ENCODE measurements around the gene ASCL1.

ASCL1 gene

GRCh38 chr12:102963796-102964195, 6.3 kb downstream of the ASCL1 start:
- no peak overlapping the region for H3K4me3 ChIP-seq (ENCODE audit: low read depth, low read length)
- no peak for TF ChIP-seq CTCF (IDR thresholded peaks at IDR 0.05; ENCODE audit: borderline replicate concordance, insufficient read depth, low read depth, low read length)

DNA sequence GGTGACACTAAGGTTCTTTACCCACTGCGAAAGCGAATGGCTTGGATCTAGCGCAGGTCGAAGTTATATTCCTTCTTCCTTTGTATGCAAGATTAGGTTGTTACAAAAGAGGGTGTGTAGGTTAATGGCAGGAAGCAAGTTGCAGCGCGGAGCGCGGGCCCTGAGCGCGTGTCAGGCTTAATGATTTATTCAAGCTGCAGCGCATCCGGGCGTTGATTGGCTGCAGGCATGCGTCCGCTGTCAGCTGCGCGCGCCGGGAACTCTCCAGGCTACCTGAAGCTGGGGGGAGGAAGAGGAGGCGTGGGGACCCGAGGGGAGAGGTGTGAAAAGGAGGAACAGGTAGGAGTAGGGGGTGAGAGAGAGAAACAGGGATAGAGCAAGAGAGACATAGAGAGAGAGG, 7.4 kb downstream of the ASCL1 start:
- TF ChIP-seq CTCF (IDR thresholded peaks at IDR 0.05; ENCODE audit: borderline replicate concordance, insufficient read depth, low read depth, low read length), result no peak
- no peak overlapping the region for H3K4me3 ChIP-seq (ENCODE audit: low read depth, low read length)

- no peak for TF ChIP-seq CTCF (IDR thresholded peaks at IDR 0.05; ENCODE audit: borderline replicate concordance, insufficient read depth, low read depth, low read length)
- H3K4me3 ChIP-seq (ENCODE audit: low read depth, low read length), result no peak overlapping the region
Measured at GRCh38 chr12:102965281-102966155, 8.0 kb downstream of the ASCL1 start.

DNA sequence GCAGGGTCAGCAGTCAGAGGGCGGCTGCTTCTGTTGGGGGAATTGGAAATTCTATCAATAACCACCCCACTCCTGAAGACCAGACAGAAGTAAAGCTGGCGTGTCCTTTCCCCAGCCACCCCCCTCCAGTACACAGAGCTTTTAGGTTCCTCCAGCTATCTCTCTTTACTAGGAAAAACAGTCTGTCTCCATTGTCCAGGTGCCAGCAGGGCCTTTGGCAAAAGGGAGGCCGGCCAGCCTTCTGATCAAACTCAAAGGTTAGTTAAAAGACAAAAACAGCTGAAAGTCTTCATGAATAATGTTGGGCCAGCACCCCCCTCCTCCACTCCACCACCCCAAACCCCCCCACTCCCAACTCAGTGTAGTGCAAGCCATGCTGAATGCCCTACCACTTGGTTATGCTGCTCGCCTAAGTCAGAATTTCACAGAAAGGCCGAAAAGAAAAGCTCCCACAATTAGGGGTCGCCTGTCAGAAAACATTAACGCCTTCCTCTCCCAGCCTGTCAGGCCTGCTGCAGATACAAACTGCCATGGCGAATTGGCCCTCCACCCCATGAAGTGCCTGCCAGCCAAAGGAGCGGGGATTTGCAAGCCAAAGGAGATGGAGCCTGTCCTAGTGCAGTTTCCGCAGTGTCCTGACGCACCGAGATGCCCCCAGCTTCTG, 8.9 kb downstream of the ASCL1 start:
- TF ChIP-seq CTCF (IDR thresholded peaks at IDR 0.05; ENCODE audit: borderline replicate concordance, insufficient read depth, low read depth, low read length), result no peak
- no peak overlapping the region for H3K4me3 ChIP-seq (ENCODE audit: low read depth, low read length)

- TF ChIP-seq CTCF (IDR thresholded peaks at IDR 0.05; ENCODE audit: borderline replicate concordance, insufficient read depth, low read depth, low read length), result no peak
- no peak overlapping the region for H3K4me3 ChIP-seq (ENCODE audit: low read depth, low read length)
Measured at GRCh38 chr12:102970780-102971179, 13.3 kb downstream of the ASCL1 start.

DNA sequence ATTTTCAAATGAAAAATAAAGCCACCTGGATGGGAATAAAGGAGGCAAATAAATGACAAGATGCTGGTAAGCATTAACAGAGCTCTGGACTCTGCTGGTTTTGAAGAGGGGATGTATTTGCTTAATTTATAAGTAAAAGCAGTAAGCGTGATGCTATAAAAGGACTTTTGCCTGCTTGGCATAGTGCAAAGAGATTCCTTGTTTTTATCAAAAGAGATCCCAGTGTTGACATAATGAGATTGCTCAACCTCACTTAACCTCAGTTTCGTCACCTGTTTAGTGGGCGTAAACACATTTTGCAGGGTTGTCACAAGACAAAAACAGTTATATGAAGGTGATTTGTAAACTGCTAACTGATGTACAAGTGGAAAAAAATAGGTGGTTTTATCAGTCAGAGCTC, 13.8 kb downstream of the ASCL1 start:
- H3K4me3 ChIP-seq (ENCODE audit: low read depth, low read length), result no peak overlapping the region
- TF ChIP-seq CTCF (IDR thresholded peaks at IDR 0.05; ENCODE audit: borderline replicate concordance, insufficient read depth, low read depth, low read length), result no peak

DNA sequence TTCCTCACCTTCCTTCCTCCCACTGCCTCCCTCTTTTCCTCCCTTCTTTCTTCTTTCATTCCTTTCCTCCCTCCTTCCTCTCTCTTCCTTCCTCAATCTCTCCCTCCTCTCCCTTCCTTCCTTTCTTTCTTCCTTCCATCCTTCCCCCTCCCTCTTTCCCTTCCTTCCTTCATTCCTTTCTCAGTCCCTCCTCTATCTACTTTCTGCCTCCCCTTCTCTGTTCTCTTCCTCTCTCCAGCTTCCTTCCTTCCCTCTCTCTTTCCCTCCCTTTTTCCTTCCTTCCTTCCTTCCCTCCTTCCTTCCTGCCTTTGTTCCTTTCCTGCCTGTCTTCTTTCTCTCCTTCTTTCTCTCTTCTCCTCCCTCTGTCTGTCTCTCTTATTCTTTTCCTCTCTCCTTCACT, 16.1 kb downstream of the ASCL1 start:
- TF ChIP-seq CTCF (IDR thresholded peaks at IDR 0.05; ENCODE audit: borderline replicate concordance, insufficient read depth, low read depth, low read length), result no peak

More for the DNA sequence above, 16.1 kb downstream of the ASCL1 start:
- H3K4me3 ChIP-seq (ENCODE audit: low read depth, low read length), result no peak overlapping the region
